Parathyroid adenoma (tissue), 2 donors: ENCODE results near the gene CYP51A1.
"Not testable (repeated sequence)": the region's sequence is repeated elsewhere in the genome, so short reads cannot be mapped to it uniquely, and the experiment has no call there.

ENCODE experiments used
- H2AFZ ChIP-seq: fragments of 300-600 bp; sonication (generic); one replicate; pipeline ENCODE4 v1.7.0; 2017; ENCODE audit warnings: antibody characterized with exemption, mild to moderate bottlenecking
- H3K27ac ChIP-seq: fragments of 300-600 bp; sonication (generic); one replicate; pipeline ENCODE4 v1.7.0; 2017
- H3K27me3 ChIP-seq: fragments of 300-600 bp; sonication (generic); one replicate; pipeline ENCODE4 v1.7.0; 2017; ENCODE audit warnings: low read length; ENCODE audit not compliant: control insufficient read depth, insufficient read depth
- H3K36me3 ChIP-seq: fragments of 300-600 bp; sonication (generic); one replicate; pipeline ENCODE4 v1.7.0; 2017; ENCODE audit warnings: low read length; ENCODE audit not compliant: control insufficient read depth, insufficient read depth
- H3K4me1 ChIP-seq: fragments of 300-600 bp; sonication (generic); one replicate; pipeline ENCODE4 v1.7.0; 2017; ENCODE audit warnings: control low read depth
- H3K4me2 ChIP-seq: fragments of 300-600 bp; sonication (generic); one replicate; pipeline ENCODE4 v1.7.0; 2017; ENCODE audit warnings: low read length
- H3K4me3 ChIP-seq: fragments of 300-600 bp; sonication (generic); one replicate; pipeline ENCODE4 v1.7.0; 2017; ENCODE audit warnings: low read depth, low read length
- H3K79me2 ChIP-seq: fragments of 300-600 bp; sonication (generic); one replicate; pipeline ENCODE4 v1.7.0; 2017; ENCODE audit warnings: control low read depth
- H3K9ac ChIP-seq: fragments of 300-600 bp; sonication (generic); one replicate; pipeline ENCODE4 v1.7.0; 2017; ENCODE audit warnings: mild to moderate bottlenecking
- H3K9me3 ChIP-seq: fragments of 300-600 bp; sonication (generic); one replicate; pipeline ENCODE4 v1.7.0; 2017; ENCODE audit warnings: low read length; ENCODE audit not compliant: control insufficient read depth
- CTCF ChIP-seq: fragments of 300-600 bp; sonication (generic); IDR thresholded peaks from one replicate; pipeline ENCODE4 v1.7.0; 2017; ENCODE audit warnings: antibody characterized with exemption, mild to moderate bottlenecking
- donor health status: primary hyperparathyroidism.

Gene CYP51A1

DNA sequence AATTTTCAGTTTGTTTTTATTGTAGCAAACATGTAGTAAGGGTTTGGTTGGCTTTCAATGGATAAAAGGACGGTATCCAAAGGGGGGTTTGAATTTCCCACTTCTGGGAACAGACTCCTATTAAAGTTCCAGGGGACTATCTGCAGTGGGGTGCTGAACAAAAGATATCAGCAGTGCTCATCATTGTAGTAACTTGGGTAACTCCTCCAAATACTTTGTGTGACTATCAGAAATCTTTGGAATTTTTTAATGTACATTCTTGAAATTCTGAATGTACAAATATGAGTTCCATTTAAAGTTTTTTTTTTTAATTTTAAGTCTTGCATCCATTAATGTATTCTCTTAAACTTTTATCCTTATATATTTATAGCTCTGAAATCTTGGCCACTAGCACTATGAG, 42.1 kb downstream of the CYP51A1 start:
- Histone ChIP-seq H3K4me3 (no peak overlapping the region), H3K4me1 (no peaks in the 10 kb centered on the region), H3K27me3 (no peaks in the 10 kb centered on the region), H3K4me2 (no peak overlapping the region), H3K36me3 (no peaks in the 10 kb centered on the region), H3K9me3 (no peaks in the 10 kb centered on the region), H3K9ac (no peak overlapping the region), H3K27ac (no peak overlapping the region), H3K79me2 (no peaks in the 10 kb centered on the region), H2AFZ (no peak overlapping the region)
- no peak for TF ChIP-seq CTCF

DNA sequence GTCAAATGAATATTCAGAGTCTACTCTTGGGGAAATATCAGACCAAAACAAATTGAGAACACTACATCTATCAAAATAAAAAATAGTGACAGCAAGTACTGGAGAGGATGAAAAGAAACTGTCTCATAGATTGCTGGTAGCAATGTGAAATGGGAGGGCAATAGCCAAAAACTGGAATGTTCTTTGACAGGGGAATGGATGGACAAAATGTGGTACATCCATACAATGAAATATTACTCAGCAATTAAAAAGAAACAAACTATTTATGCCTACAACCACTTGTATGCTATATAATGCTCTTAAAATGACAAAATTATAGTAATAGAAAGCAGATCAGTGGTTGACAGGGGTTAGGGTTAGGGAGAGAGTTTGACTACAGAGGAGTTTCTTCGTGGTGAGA, 46.0 kb downstream of the CYP51A1 start:
- Histone ChIP-seq H3K4me3 (no peak overlapping the region), H3K9me3 (no peaks in the 10 kb centered on the region), H3K9ac (no peak overlapping the region), H2AFZ (no peak overlapping the region), H3K27ac (no peak overlapping the region), H3K36me3 (peaks cover 6% of the 10 kb centered on the region), H3K27me3 (no peaks in the 10 kb centered on the region), H3K4me2 (no peak overlapping the region), H3K4me1 (no peaks in the 10 kb centered on the region), H3K79me2 (no peaks in the 10 kb centered on the region)
- no peak for TF ChIP-seq CTCF

DNA sequence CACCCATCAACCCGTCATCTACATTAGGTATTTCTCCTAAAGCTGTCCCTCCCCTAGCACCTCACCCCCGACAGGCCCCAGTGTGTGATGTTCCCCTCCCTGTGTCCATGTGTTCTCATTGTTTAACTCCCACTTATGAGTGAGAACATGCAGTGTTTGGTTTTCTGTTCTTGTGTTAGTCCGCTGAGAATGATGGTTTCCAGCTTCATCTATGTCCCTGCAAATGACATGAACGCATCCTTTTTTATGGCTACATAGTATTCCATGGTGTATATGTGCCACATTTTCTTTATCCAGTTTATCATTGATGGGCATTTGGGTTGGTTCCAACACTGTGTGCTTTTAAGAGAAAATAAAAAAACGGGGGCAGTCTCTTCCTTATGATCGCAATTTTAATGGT, 50.4 kb downstream of the CYP51A1 start:
- H3K4me1 ChIP-seq, H2AFZ ChIP-seq, H3K27ac ChIP-seq, H3K36me3 ChIP-seq, H3K9ac ChIP-seq, H3K4me3 ChIP-seq, H3K9me3 ChIP-seq, H3K79me2 ChIP-seq, H3K4me2 ChIP-seq, H3K27me3 ChIP-seq: not testable (repeated sequence)

DNA sequence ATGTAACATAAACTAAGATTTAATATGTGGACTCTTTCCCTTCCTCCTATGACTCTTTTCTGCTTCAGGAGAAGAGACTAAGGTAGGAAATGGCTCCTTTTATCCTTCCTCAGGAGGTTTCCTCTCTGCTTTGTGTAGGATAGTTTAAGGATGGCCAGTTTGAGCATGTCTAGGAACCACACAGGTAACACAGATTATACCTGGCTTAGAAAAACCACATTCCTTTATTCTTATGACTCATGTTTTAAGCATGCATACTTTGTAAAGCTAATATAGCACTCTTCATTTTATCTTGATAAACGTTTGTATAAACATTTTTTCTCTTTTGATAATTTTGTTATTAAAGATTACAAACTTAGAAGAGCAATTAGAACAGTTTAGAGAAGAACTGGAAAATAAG, 57.8 kb downstream of the CYP51A1 start:
- H3K4me3 ChIP-seq = no peak overlapping the region
- no peak overlapping the region for H3K9ac ChIP-seq
- no peaks in the 10 kb centered on the region for H3K79me2 ChIP-seq
- no peak overlapping the region for H3K4me2 ChIP-seq
- no peaks in the 10 kb centered on the region for H3K9me3 ChIP-seq
- no peaks in the 10 kb centered on the region for H3K27me3 ChIP-seq
- H3K27ac ChIP-seq = no peak overlapping the region
- TF ChIP-seq CTCF = no peak
- no peaks in the 10 kb centered on the region for H3K36me3 ChIP-seq
- no peaks in the 10 kb centered on the region for H3K4me1 ChIP-seq
- H2AFZ ChIP-seq = no peak overlapping the region

- Histone ChIP-seq H3K79me2 (no peaks in the 10 kb centered on the region), H2AFZ (no peak overlapping the region), H3K4me1 (no peaks in the 10 kb centered on the region), H3K27me3 (no peaks in the 10 kb centered on the region), H3K4me3 (no peak overlapping the region), H3K36me3 (no peaks in the 10 kb centered on the region), H3K9me3 (no peaks in the 10 kb centered on the region), H3K4me2 (no peak overlapping the region), H3K9ac (no peak overlapping the region), H3K27ac (no peak overlapping the region)
- no peak for TF ChIP-seq CTCF
Observed at GRCh38 chr7:92075455-92076158, 58.7 kb downstream of the CYP51A1 start.
